CD4-positive, alpha-beta T cell (primary cell): ENCODE data around the gene TCF7L2. TPM values are rescaled to one million over a fixed set of nuclear protein-coding genes. Genes with fewer than 3 reads are reported as not detected.

ENCODE experiments used
- ATAC-seq: fragments of 200-7000 bp; cut with Tn5 transposase; one replicate; pipeline ENCODE4 v1.10.0; 2022; ENCODE audit warnings: mild to moderate bottlenecking; ENCODE audit not compliant: poor library complexity
- CTCF ChIA-PET: fragments of 350-600 bp; sonication (Branson Sonifier 250); formaldehyde crosslinking; loops from one replicate; lab custom pipeline; 2021; ENCODE audit warnings: antibody characterized with exemption, inconsistent platforms; lab: Charles Lee
- POLR2A ChIA-PET: fragments of 350-600 bp; sonication (Branson Sonifier 250); formaldehyde crosslinking; loops from one replicate; lab custom pipeline; 2021; ENCODE audit warnings: antibody characterized with exemption, inconsistent platforms; lab: Charles Lee
- DNase-seq, 14 experiments: peaks; one replicate each; pipeline ENCODE4 v3.0.0-alpha.2; 2013 to 2020; ENCODE audit warnings: mixed read lengths in 2 of 14
- H3K27ac ChIP-seq, 2 donors: one replicate each; pipeline versions ENCODE4 v1.5.1 to v1.7.0; 2013; ENCODE audit warnings: low read length in 2 of 2, low read depth in 1 of 2, mild to moderate bottlenecking in 1 of 2
- H3K27me3 ChIP-seq, 2 experiments: 1 replicate in 1 of 2; 2 replicates in 1 of 2; pipeline versions ENCODE4 v1.6.1 to v1.7.0; 2013; ENCODE audit warnings: low read length in 2 of 2, control low read depth in 1 of 2, mild to moderate bottlenecking in 1 of 2, moderate library complexity in 1 of 2; ENCODE audit not compliant: insufficient read depth in 2 of 2, control insufficient read depth in 1 of 2
- H3K36me3 ChIP-seq: one replicate; pipeline ENCODE4 v1.6.1; 2013; ENCODE audit warnings: low read length, control low read depth; ENCODE audit not compliant: insufficient read depth
- H3K4me1 ChIP-seq: one replicate; pipeline ENCODE4 v1.6.1; 2013; ENCODE audit warnings: low read length, control low read depth; ENCODE audit not compliant: insufficient read depth
- H3K4me3 ChIP-seq: one replicate; pipeline ENCODE4 v1.5.1; 2013; ENCODE audit warnings: mild to moderate bottlenecking, low read length, moderate library complexity
- H3K9me3 ChIP-seq, 2 experiments: 1 replicate in 1 of 2; 2 replicates in 1 of 2; pipeline versions ENCODE4 v1.6.1 to v1.7.0; 2013; ENCODE audit warnings: low read length in 2 of 2, mild to moderate bottlenecking in 2 of 2, control low read depth in 1 of 2, moderate library complexity in 1 of 2; ENCODE audit not compliant: control insufficient read depth in 1 of 2, insufficient read depth in 1 of 2
- H3K27ac Mint-ChIP-seq: one replicate; pipeline ENCODE4 v1.8.0; 2020; ENCODE audit warnings: mixed read lengths
- H3K27me3 Mint-ChIP-seq: one replicate; pipeline ENCODE4 v1.8.0; 2021; ENCODE audit warnings: mixed read lengths
- H3K36me3 Mint-ChIP-seq: one replicate; pipeline ENCODE4 v1.8.0; 2021; ENCODE audit warnings: low read depth, mixed read lengths
- H3K4me1 Mint-ChIP-seq: one replicate; pipeline ENCODE4 v1.8.0; 2021; ENCODE audit warnings: low read depth, mixed read lengths
- H3K4me3 Mint-ChIP-seq: one replicate; pipeline ENCODE4 v1.8.0; 2020; ENCODE audit warnings: mild to moderate bottlenecking, mixed read lengths
- H3K9me3 Mint-ChIP-seq: one replicate; pipeline ENCODE4 v1.8.0; 2020; ENCODE audit warnings: mixed read lengths
- intact Hi-C, 2 experiments: fragments of 100-400 bp; cut with DNase I in 1 of 2; cut with micrococcal nuclease in 1 of 2; formaldehyde crosslinking; loops; one replicate each; pipeline versions ENCODE4 v1.15.1 to v1.9.0; 2023 to 2025; cut with DNase I, micrococcal nuclease
- total RNA-seq, 174 experiments: library from RNA in 2 of 174; stranded (reverse) in 2 of 174; gene quantifications; one replicate each; pipeline ENCODE4 v1.2.3 and lab custom pipeline; 2021 to 2026
- TF ChIP-seq, protein P1 (sequence below): fragments of 200-600 bp; IDR thresholded peaks from one replicate; pipeline ENCODE4 v1.8.0; 2022; ENCODE audit warnings: antibody characterized with exemption, mild to moderate bottlenecking

Gene TCF7L2
- total RNA-seq, 2 experiments from 2014 or later = 4.2 to 4.4 TPM

DNA sequence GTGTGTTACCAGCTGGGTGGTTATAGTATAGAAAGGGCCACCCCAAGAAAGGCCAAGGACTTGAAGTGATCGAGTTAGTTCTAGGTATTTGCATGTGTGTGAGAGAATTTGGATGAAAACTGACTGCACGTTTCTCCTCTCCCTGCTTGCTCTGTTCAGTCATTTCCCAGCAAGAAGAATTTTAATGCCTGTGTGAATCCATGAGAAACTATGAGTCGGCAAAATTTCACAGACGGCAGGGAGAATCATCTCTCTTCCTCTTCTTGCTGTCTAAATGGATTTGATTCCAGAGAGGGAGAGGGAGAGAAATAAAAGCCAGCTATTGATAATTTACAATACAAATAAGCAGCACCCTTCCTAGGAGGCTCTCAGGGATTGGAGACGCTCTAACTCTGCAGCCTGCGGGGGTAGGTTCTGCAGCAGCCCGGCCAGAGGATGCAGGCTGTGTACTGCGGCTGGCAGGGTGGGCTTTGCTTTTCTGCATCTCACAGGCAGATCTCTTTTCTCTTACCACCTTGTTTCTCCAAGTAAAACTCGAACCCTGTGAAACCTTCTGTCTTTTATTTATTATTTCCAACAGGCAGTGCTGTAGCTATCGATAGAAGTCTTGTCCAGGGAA is 183.6 kb downstream of the TCF7L2 start:
- no peaks in the 10 kb centered on the region for H3K4me1 ChIP-seq
- no peak overlapping the region for H3K4me3 Mint-ChIP-seq
- H3K27me3 ChIP-seq = peaks cover 2 to 8% of the 10 kb centered on the region in 2 experiments
- no peak overlapping the region for H3K27ac ChIP-seq
- no peak overlapping the region for H3K4me3 ChIP-seq
- no peaks in the 10 kb centered on the region for H3K36me3 ChIP-seq
- no peaks in the 10 kb centered on the region for H3K9me3 Mint-ChIP-seq
- no peak for DNase-seq
- ChIA-PET POLR2A (no interaction called here), CTCF (no interaction called here)
- H3K27ac Mint-ChIP-seq = no peak overlapping the region
- TF ChIP-seq, protein P1, sequence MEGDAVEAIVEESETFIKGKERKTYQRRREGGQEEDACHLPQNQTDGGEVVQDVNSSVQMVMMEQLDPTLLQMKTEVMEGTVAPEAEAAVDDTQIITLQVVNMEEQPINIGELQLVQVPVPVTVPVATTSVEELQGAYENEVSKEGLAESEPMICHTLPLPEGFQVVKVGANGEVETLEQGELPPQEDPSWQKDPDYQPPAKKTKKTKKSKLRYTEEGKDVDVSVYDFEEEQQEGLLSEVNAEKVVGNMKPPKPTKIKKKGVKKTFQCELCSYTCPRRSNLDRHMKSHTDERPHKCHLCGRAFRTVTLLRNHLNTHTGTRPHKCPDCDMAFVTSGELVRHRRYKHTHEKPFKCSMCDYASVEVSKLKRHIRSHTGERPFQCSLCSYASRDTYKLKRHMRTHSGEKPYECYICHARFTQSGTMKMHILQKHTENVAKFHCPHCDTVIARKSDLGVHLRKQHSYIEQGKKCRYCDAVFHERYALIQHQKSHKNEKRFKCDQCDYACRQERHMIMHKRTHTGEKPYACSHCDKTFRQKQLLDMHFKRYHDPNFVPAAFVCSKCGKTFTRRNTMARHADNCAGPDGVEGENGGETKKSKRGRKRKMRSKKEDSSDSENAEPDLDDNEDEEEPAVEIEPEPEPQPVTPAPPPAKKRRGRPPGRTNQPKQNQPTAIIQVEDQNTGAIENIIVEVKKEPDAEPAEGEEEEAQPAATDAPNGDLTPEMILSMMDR = no peak
- intact Hi-C loops = no loop called here
- H3K27me3 Mint-ChIP-seq = peaks cover 18% of the 10 kb centered on the region
- H3K9me3 ChIP-seq = no peaks in the 10 kb centered on the region
- no peaks in the 10 kb centered on the region for H3K4me1 Mint-ChIP-seq
- no peak for ATAC-seq
- no peaks in the 10 kb centered on the region for H3K36me3 Mint-ChIP-seq

DNA sequence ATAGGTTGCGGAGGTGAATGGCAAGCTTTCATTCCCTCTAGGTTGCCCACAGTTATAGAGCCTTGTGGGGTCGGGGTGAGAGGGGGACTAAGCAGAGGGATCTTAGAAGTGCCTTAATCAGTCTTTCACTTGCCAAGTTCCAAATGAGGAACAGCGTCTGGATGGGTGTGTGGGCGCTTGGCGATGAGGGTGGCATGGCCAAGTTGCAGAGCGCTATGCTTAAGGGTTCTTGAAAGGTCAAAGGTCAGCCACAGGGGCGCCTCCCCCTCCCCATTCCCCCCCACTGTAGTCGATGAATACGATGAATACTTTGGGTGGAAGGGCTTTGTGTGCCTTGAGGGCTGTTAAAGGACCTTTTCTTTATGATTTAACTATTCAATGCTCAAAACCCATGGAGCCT is 185.0 kb downstream of the TCF7L2 start:
- Histone ChIP-seq H3K4me3 (no peak overlapping the region), H3K9me3 (no peaks in the 10 kb centered on the region), H3K27ac (no peak overlapping the region), H3K4me1 (no peaks in the 10 kb centered on the region), H3K36me3 (no peaks in the 10 kb centered on the region), H3K27me3 (no peaks in the 10 kb centered on the region)
- Mint-ChIP-seq H3K4me1 (no peaks in the 10 kb centered on the region), H3K4me3 (no peak overlapping the region), H3K27me3 (peaks cover 4% of the 10 kb centered on the region), H3K27ac (no peak overlapping the region), H3K9me3 (no peaks in the 10 kb centered on the region), H3K36me3 (no peaks in the 10 kb centered on the region)
- ATAC-seq (no peak), DNase-seq (no peak)
- CTCF ChIA-PET = no interaction called here
- POLR2A ChIA-PET = no interaction called here
- intact Hi-C loops = no loop called here
- TF ChIP-seq, protein P1 = no peak

DNA sequence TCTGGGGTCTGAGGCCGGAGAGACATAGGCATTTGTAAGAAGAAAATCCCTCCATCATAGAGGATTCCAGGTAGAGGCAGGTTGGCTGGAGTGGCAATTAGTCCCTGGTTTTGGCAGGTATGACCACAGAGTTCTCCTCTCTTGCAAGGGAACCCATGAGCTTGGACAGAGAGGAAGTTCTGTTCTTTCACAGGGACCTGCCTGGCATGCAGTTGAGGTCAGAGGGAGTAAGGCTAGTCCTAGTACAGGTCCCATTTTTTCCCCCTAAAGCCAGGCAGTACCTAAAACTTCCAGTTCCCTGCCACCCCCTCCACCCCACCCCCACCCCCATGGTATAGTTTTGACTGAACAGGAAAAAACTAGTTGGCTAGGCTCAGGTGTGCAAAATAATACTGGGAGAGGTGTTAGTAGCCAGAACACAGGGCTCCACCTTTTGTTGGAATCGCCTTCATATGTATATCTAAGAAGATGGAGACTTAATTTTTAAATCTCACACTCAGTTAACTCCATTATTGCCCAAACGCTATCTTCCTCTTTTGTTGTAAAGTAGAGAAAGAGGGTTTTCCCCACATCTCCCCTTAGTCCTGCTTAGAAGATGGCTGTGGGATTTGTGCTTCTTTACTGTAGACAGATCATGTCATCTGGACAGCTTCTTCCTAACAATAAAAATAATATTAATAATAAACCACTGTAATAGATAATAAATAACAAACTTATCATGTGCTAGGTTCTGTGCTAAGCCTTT is 188.1 kb downstream of the TCF7L2 start:
- no peaks in the 10 kb centered on the region for H3K27me3 ChIP-seq
- H3K4me3 Mint-ChIP-seq = no peak overlapping the region
- H3K36me3 ChIP-seq = no peaks in the 10 kb centered on the region
- H3K4me1 Mint-ChIP-seq = no peaks in the 10 kb centered on the region
- peaks cover 4% of the 10 kb centered on the region for H3K27me3 Mint-ChIP-seq
- no peaks in the 10 kb centered on the region for H3K9me3 ChIP-seq
- ChIA-PET CTCF (no interaction called here), POLR2A (no interaction called here)
- no peak overlapping the region for H3K27ac ChIP-seq
- intact Hi-C loops = no loop called here
- no peak overlapping the region for H3K4me3 ChIP-seq
- no peak overlapping the region for H3K27ac Mint-ChIP-seq
- TF ChIP-seq, protein P1 = no peak
- H3K9me3 Mint-ChIP-seq = no peaks in the 10 kb centered on the region
- peak in 2 of 14 experiments; percentile 12 to 16 for DNase-seq
- ATAC-seq = no peak
- no peaks in the 10 kb centered on the region for H3K4me1 ChIP-seq
- no peaks in the 10 kb centered on the region for H3K36me3 Mint-ChIP-seq
